Thyroid gland (tissue), 4 donors: ENCODE data around the gene VAV3. TPM values are rescaled to one million over a fixed set of nuclear protein-coding genes. Genes with fewer than 3 reads are reported as not detected.

Experiments
- DNase-seq, 2 donors: peaks; one replicate each; pipeline ENCODE4 v3.0.0-alpha.2; 2019
- H3K27ac ChIP-seq, 3 donors: fragments of 200-600 bp; sonication (generic); 1 replicate in 2 of 3; 2 replicates in 1 of 3; pipeline ENCODE4 v1.5.1; 2016 to 2019; ENCODE audit warnings: mild to moderate bottlenecking in 1 of 3, moderate library complexity in 1 of 3
- H3K27me3 ChIP-seq: fragments of 200-600 bp; sonication (generic); one replicate; pipeline ENCODE4 v1.5.1; 2019
- H3K36me3 ChIP-seq, 2 donors: fragments of 200-600 bp; sonication (generic); one replicate each; pipeline ENCODE4 v1.5.1; 2016 to 2019
- H3K4me1 ChIP-seq, 2 donors: fragments of 200-600 bp; sonication (generic); one replicate each; pipeline ENCODE4 v1.5.1; 2017 to 2019
- H3K4me3 ChIP-seq, 3 donors: fragments of 200-600 bp; sonication (generic); replicated peaks in 1 of 3; 1 replicate in 2 of 3; 2 replicates in 1 of 3; pipeline ENCODE4 v1.5.1; 2016; ENCODE audit warnings: mild to moderate bottlenecking in 1 of 3
- H3K9me3 ChIP-seq: fragments of 200-600 bp; sonication (generic); one replicate; pipeline ENCODE4 v1.5.1; 2017
- CTCF ChIP-seq, 6 experiments: fragments of 200-600 bp in 3 of 6; fragments of 450-650 bp in 3 of 6; sonication (generic) in 3 of 6; IDR thresholded peaks; one replicate each; pipeline ENCODE4 v1.5.1; 2016 to 2019; ENCODE audit warnings: antibody characterized with exemption in 6 of 6, mild to moderate bottlenecking in 2 of 6, inconsistent platforms in 1 of 6, moderate library complexity in 1 of 6
- POLR2A ChIP-seq, 2 donors: fragments of 450-650 bp; IDR thresholded peaks; one replicate each; pipeline ENCODE4 v1.6.1; 2017; ENCODE audit warnings: antibody characterized with exemption in 2 of 2, mild to moderate bottlenecking in 2 of 2, moderate library complexity in 1 of 2
- WGBS, 2 donors: methylation state at CpG; one replicate each; pipeline ENCODE4 v1.1.5; 2017; 5-methylcytosine and 5-hydroxymethylcytosine counted together
- intact Hi-C: fragments of 100-400 bp; cut with DNase I; formaldehyde crosslinking; loops from one replicate; pipeline ENCODE4 v1.15.1; 2023
- total RNA-seq, 4 donors: library from RNA; depleted of rRNA; stranded (reverse); fragments of >200 nt; gene quantifications; one replicate each; pipeline ENCODE4 v1.2.3, GENCODE V29; 2016

The VAV3 gene
- total RNA-seq, 4 donors from 2014 or later: 14.8 to 22.8 (median 18.8) TPM

GRCh38 chr1:107777664-107778047, 187.3 kb downstream of the VAV3 start:
- no peak for DNase-seq
- H3K4me1 ChIP-seq: peaks cover 0 to 4% of the 10 kb centered on the region in 2 donors
- no peaks in the 10 kb centered on the region for H3K9me3 ChIP-seq
- TF ChIP-seq POLR2A (IDR thresholded peaks at IDR 0.05) (no peak), CTCF (IDR thresholded peaks at IDR 0.05) (no peak)
- H3K27me3 ChIP-seq: no peaks in the 10 kb centered on the region
- no peak overlapping the region for H3K4me3 ChIP-seq
- intact Hi-C loops: no loop called here
- H3K27ac ChIP-seq: no peak overlapping the region
- 90 to 95% methylated on average over 3 of the region's 3 CpGs for WGBS, 2 donors
- no peaks in the 10 kb centered on the region for H3K36me3 ChIP-seq

- no peak overlapping the region for H3K27ac ChIP-seq
- no peaks in the 10 kb centered on the region for H3K36me3 ChIP-seq
- WGBS, 2 donors: 83 to 87% methylated on average over 4 of the region's 4 CpGs
- no peak for TF ChIP-seq POLR2A (IDR thresholded peaks at IDR 0.05)
- no peak for TF ChIP-seq CTCF (IDR thresholded peaks at IDR 0.05)
- no peak overlapping the region for H3K4me3 ChIP-seq
- H3K4me1 ChIP-seq: no peaks in the 10 kb centered on the region
- DNase-seq: no peak
- intact Hi-C loops: no loop called here
- H3K9me3 ChIP-seq: no peaks in the 10 kb centered on the region
- no peaks in the 10 kb centered on the region for H3K27me3 ChIP-seq
Measured at GRCh38 chr1:107776900-107777663, 187.9 kb downstream of the VAV3 start.

- no peaks in the 10 kb centered on the region for H3K4me1 ChIP-seq
- H3K9me3 ChIP-seq: no peaks in the 10 kb centered on the region
- H3K27ac ChIP-seq: no peak overlapping the region
- TF ChIP-seq POLR2A (IDR thresholded peaks at IDR 0.05) (no peak), CTCF (IDR thresholded peaks at IDR 0.05) (no peak)
- WGBS, 2 donors: 97 to 98% methylated on average over 13 of the region's 13 CpGs
- H3K4me3 ChIP-seq: no peak overlapping the region
- H3K27me3 ChIP-seq: no peaks in the 10 kb centered on the region
- intact Hi-C loops: no loop called here
- no peak for DNase-seq
- no peaks in the 10 kb centered on the region for H3K36me3 ChIP-seq
Measured at GRCh38 chr1:107771377-107771776, 193.6 kb downstream of the VAV3 start.

- 71 to 75% methylated on average over 3 of the region's 3 CpGs for WGBS, 2 donors
- intact Hi-C loops: no loop called here
- Histone ChIP-seq H3K9me3 (no peaks in the 10 kb centered on the region), H3K27me3 (no peaks in the 10 kb centered on the region), H3K27ac (no peak overlapping the region), H3K4me3 (no peak overlapping the region), H3K4me1 (no peaks in the 10 kb centered on the region), H3K36me3 (no peaks in the 10 kb centered on the region)
- no peak for DNase-seq
- TF ChIP-seq CTCF (IDR thresholded peaks at IDR 0.05) (no peak), POLR2A (IDR thresholded peaks at IDR 0.05) (no peak)
Measured at GRCh38 chr1:107767156-107767582, 197.8 kb downstream of the VAV3 start.

- Histone ChIP-seq H3K9me3 (no peaks in the 10 kb centered on the region), H3K4me3 (no peak overlapping the region), H3K36me3 (no peaks in the 10 kb centered on the region), H3K4me1 (no peaks in the 10 kb centered on the region), H3K27ac (no peak overlapping the region), H3K27me3 (no peaks in the 10 kb centered on the region)
- intact Hi-C loops: no loop called here
- no peak for DNase-seq
- TF ChIP-seq POLR2A (IDR thresholded peaks at IDR 0.05) (no peak), CTCF (IDR thresholded peaks at IDR 0.05) (no peak)
- WGBS, 2 donors: 39 to 73% methylated on average over 1 of the region's 1 CpG
Measured at GRCh38 chr1:107766533-107766932, 198.4 kb downstream of the VAV3 start.
